Endothelial cell of umbilical vein (primary cell): ENCODE measurements around the gene SUPV3L1.

Source experiments
- EZH2 ChIP-seq: IDR thresholded peaks from 2 replicates; pipeline ENCODE4 v1.6.1; 2012; ENCODE audit warnings: borderline replicate concordance, low read depth, mild to moderate bottlenecking, moderate library complexity, low read length, inconsistent platforms; ENCODE audit not compliant: severe bottlenecking
- POLR2A ChIP-seq: IDR thresholded peaks from 2 replicates; pipeline ENCODE4 v1.6.1; 2012; ENCODE audit warnings: low read depth, mild to moderate bottlenecking, control low read depth, low read length
- TF ChIP-seq, protein P1 (sequence below), 2 donors: IDR thresholded peaks; 1 replicate in 1 of 2; 2 replicates in 1 of 2; pipeline ENCODE4 v1.5.1; 2011; ENCODE audit warnings: low read length in 2 of 2, mild to moderate bottlenecking in 2 of 2, moderate library complexity in 2 of 2, control low read depth in 1 of 2, inconsistent platforms in 1 of 2, low read depth in 1 of 2; ENCODE audit not compliant: insufficient read depth in 1 of 2; ENCODE audit errors: extremely low read depth in 1 of 2

DNA sequence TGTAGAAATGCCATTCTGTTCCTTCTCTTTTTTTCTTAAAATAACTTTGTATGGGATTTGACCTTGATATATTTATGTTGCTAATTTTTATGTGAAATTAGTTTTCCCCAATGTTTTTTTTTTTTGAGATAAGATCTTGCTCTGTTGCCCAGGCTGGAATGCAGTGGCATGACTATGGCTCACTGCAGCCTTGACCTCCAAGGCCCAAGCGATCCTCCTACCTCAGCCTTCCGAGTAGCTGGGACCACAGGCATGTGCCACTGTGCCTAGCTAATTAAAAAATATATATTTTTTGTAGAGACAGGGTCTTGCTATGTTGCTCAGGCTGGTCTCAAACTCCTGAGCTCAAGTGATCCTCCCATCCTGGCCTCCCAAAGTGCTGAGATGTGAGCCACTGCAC lies 40.1 kb upstream of the SUPV3L1 start:
- TF ChIP-seq POLR2A: no peak
- TF ChIP-seq, protein P1, sequence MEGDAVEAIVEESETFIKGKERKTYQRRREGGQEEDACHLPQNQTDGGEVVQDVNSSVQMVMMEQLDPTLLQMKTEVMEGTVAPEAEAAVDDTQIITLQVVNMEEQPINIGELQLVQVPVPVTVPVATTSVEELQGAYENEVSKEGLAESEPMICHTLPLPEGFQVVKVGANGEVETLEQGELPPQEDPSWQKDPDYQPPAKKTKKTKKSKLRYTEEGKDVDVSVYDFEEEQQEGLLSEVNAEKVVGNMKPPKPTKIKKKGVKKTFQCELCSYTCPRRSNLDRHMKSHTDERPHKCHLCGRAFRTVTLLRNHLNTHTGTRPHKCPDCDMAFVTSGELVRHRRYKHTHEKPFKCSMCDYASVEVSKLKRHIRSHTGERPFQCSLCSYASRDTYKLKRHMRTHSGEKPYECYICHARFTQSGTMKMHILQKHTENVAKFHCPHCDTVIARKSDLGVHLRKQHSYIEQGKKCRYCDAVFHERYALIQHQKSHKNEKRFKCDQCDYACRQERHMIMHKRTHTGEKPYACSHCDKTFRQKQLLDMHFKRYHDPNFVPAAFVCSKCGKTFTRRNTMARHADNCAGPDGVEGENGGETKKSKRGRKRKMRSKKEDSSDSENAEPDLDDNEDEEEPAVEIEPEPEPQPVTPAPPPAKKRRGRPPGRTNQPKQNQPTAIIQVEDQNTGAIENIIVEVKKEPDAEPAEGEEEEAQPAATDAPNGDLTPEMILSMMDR (IDR thresholded peaks at IDR 0.05; ENCODE audit: extremely low read depth in 1 of 2, insufficient read depth in 1 of 2, low read depth in 1 of 2, low read length in 2 of 2): no peak
- TF ChIP-seq EZH2: no peak
